ENCODE data around the gene FAR1. TPM values are rescaled to one million over a fixed set of nuclear protein-coding genes. Genes with fewer than 3 reads are reported as not detected.

FAR1 gene
- total and polyA plus RNA-seq, 2 of the 4 experiments (the other 2 are of a cell fraction) = 35.3 to 119 TPM

GRCh38 chr11:13726456-13726855 is 58.0 kb downstream of the FAR1 start:
- intact Hi-C loops (cut with micrococcal nuclease) = no loop called here
- no peak overlapping the region for H2AFZ ChIP-seq (replicated peaks; ENCODE audit: low read length, poor library complexity)

More at GRCh38 chr11:13726456-13726855, 58.0 kb downstream of the FAR1 start:
- no TSS peak for BruUV-seq (replicated peaks)
- H3K4me2 ChIP-seq (ENCODE audit: low read depth, low read length) = no peak overlapping the region
- no CpG with 5 or more reads among the region's 1 CpG for WGBS, 2 experiments (ENCODE audit: extremely low coverage in 2 of 2, insufficient read length in 1 of 2)
- no peak overlapping the region for H3K14ac ChIP-seq (replicated peaks; ENCODE audit: low read depth, low read length)
- ATAC-seq (ENCODE audit: low read depth) = no peak
- no peaks in the 10 kb centered on the region for H3K27me3 ChIP-seq (ENCODE audit: control insufficient read depth, insufficient read depth, low read length)
- in situ Hi-C loops (cut with MboI; ENCODE audit: low sequenced_read_pairs) = no loop called here
- H2AK9ac ChIP-seq (replicated peaks; ENCODE audit: low read depth, low read length, poor library complexity) = no peak overlapping the region
- H4K5ac ChIP-seq (ENCODE audit: low read depth, low read length) = no peak overlapping the region
- no peaks in the 10 kb centered on the region for H4K20me1 ChIP-seq (ENCODE audit: insufficient read depth, low read length)
- H4K91ac ChIP-seq (ENCODE audit: insufficient read depth, low read depth, low read length) = no peak overlapping the region
- no peak for TF ChIP-seq BHLHE40 (IDR thresholded peaks at IDR 0.05; ENCODE audit: low read depth, low read length)
- TF ChIP-seq, protein P1, sequence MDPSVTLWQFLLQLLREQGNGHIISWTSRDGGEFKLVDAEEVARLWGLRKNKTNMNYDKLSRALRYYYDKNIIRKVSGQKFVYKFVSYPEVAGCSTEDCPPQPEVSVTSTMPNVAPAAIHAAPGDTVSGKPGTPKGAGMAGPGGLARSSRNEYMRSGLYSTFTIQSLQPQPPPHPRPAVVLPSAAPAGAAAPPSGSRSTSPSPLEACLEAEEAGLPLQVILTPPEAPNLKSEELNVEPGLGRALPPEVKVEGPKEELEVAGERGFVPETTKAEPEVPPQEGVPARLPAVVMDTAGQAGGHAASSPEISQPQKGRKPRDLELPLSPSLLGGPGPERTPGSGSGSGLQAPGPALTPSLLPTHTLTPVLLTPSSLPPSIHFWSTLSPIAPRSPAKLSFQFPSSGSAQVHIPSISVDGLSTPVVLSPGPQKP (IDR thresholded peaks at IDR 0.05; ENCODE audit: borderline replicate concordance, low read depth, low read length) = no peak
- no peak for TF ChIP-seq CHD1 (IDR thresholded peaks at IDR 0.05; ENCODE audit: low read depth, low read length)
- no peak for TF ChIP-seq RFX5 (IDR thresholded peaks at IDR 0.05; ENCODE audit: low read depth, low read length)
- no peak for TF ChIP-seq FOS (IDR thresholded peaks at IDR 0.05; ENCODE audit: low read depth, low read length)
- H3K18ac ChIP-seq (ENCODE audit: low read depth, low read length) = no peak overlapping the region
- H2BK5ac ChIP-seq (ENCODE audit: low read depth, low read length, poor library complexity, severe bottlenecking) = no peak overlapping the region
- H2BK20ac ChIP-seq (ENCODE audit: low read depth, low read length) = no peak overlapping the region
- H3K36me3 ChIP-seq (ENCODE audit: control insufficient read depth, insufficient read depth, low read length) = peaks cover 11% of the 10 kb centered on the region
- dilution Hi-C loops (cut with HindIII; ENCODE audit: low sequenced_read_pairs, unreplicated experiment) = no loop called here
- no peak overlapping the region for H3K4ac ChIP-seq (ENCODE audit: low read depth, low read length)
- no peaks in the 10 kb centered on the region for H3K79me1 ChIP-seq (ENCODE audit: low read depth in 1 of 2, low read length in 2 of 2)
- no peaks in the 10 kb centered on the region for H3K9me3 ChIP-seq (ENCODE audit: control insufficient read depth, insufficient read depth, low read length)
- H3K9ac ChIP-seq (ENCODE audit: low read depth, low read length) = no peak overlapping the region
- no peak overlapping the region for H3K4me3 ChIP-seq (ENCODE audit: insufficient read depth, low read depth, low read length)
- no peak for DNase-seq
- POLR2A ChIA-PET (ENCODE audit: unreplicated experiment) = no interaction called here
- no peak overlapping the region for H3K23ac ChIP-seq (ENCODE audit: low read depth, low read length)
- no peaks in the 10 kb centered on the region for H3K9me1 ChIP-seq (ENCODE audit: insufficient read depth, low read length)
- no peak overlapping the region for H3K56ac ChIP-seq (ENCODE audit: extremely low read depth, insufficient read depth, low read length)
- H3K4me1 ChIP-seq (ENCODE audit: control insufficient read depth, insufficient read depth, low read length) = no peaks in the 10 kb centered on the region
- no peak overlapping the region for H2BK120ac ChIP-seq (ENCODE audit: low read depth, low read length)
- H3K27ac ChIP-seq (ENCODE audit: insufficient read depth, low read length) = no peak overlapping the region
- CTCF ChIA-PET = no interaction called here
- H2AK5ac ChIP-seq (ENCODE audit: low read depth, low read length) = no peak overlapping the region
- no peak overlapping the region for H2BK15ac ChIP-seq (ENCODE audit: low read depth, low read length)
- H4K8ac ChIP-seq (ENCODE audit: low read depth in 2 of 2, low read length in 2 of 2) = no peak overlapping the region
